H1 (cell line): ENCODE measurements around the gene KRT32. TPM values are rescaled to one million over a fixed set of nuclear protein-coding genes. Genes with fewer than 3 reads are reported as not detected.

Experiments
- CTCF ChIA-PET: fragments of 300-600 bp; sonication (Branson Sonifier 250); formaldehyde crosslinking; loops from one replicate; lab custom pipeline; 2021; ENCODE audit not compliant: partially characterized antibody; lab: Charles Lee
- POLR2A ChIA-PET: fragments of 300-600 bp; sonication (Branson Sonifier 250); formaldehyde crosslinking; loops from one replicate; lab custom pipeline; 2021; ENCODE audit warnings: inconsistent platforms; ENCODE audit not compliant: partially characterized antibody; lab: Charles Lee
- DNase-seq, 2 experiments: peaks; one replicate each; pipeline versions ENCODE4 v3.0.0 to v3.0.0-alpha.2; 2010 to 2022; ENCODE audit warnings: low spot score in 2 of 2, low read depth in 1 of 2, mixed read lengths in 1 of 2
- FAIRE-seq: peaks from 2 replicates; lab custom pipeline; 2011; peaks lifted over from hg19 to GRCh38; lab: Jason Lieb, UNC
- H2AFZ ChIP-seq: 2 replicates; pipeline ENCODE4 v1.8.1; 2012; ENCODE audit warnings: low read length, inconsistent platforms
- H2AK5ac ChIP-seq: 2 replicates; pipeline ENCODE4 v1.6.1; 2013; ENCODE audit warnings: low read depth, low read length
- H2BK120ac ChIP-seq: replicated peaks from 2 replicates; pipeline ENCODE3; 2013; ENCODE audit warnings: low read depth, low read length, inconsistent platforms
- H2BK12ac ChIP-seq: 2 replicates; pipeline ENCODE4 v1.6.1; 2013; ENCODE audit warnings: low read depth, low read length
- H2BK15ac ChIP-seq: 2 replicates; pipeline ENCODE4 v1.6.1; 2013; ENCODE audit warnings: low read length
- H2BK20ac ChIP-seq: 2 replicates; pipeline ENCODE4 v1.6.1; 2013; ENCODE audit warnings: low read length
- H2BK5ac ChIP-seq: 2 replicates; pipeline ENCODE4 v1.6.1; 2013; ENCODE audit warnings: low read depth, low read length
- H3K14ac ChIP-seq: 2 replicates; pipeline ENCODE4 v1.6.1; 2013; ENCODE audit warnings: inconsistent platforms; ENCODE audit not compliant: insufficient read length
- H3K18ac ChIP-seq: 2 replicates; pipeline ENCODE4 v1.6.1; 2013; ENCODE audit warnings: low read length; ENCODE audit errors: extremely low read depth
- H3K23ac ChIP-seq: 2 replicates; pipeline ENCODE4 v1.6.1; 2013; ENCODE audit warnings: inconsistent platforms; ENCODE audit not compliant: insufficient read length
- H3K23me2 ChIP-seq: 2 replicates; pipeline ENCODE4 v1.6.1; 2013; ENCODE audit warnings: low read depth, low read length
- H3K27ac ChIP-seq: 2 replicates; pipeline ENCODE4 v1.6.1; 2011; ENCODE audit warnings: low read depth, low read length, inconsistent platforms
- H3K27me3 ChIP-seq, 4 experiments: replicated peaks in 1 of 4; 1 replicate in 1 of 4; 2 replicates in 3 of 4; pipeline versions ENCODE4 v1.6.1 to v1.8.1; 2011 to 2013; ENCODE audit warnings: low read length in 3 of 4, mild to moderate bottlenecking in 3 of 4, inconsistent platforms in 2 of 4, mixed read lengths in 2 of 4, moderate library complexity in 1 of 4; ENCODE audit not compliant: control insufficient read depth in 3 of 4, insufficient read depth in 3 of 4; ENCODE audit errors: extremely low read depth in 1 of 4
- H3K36me3 ChIP-seq, 4 experiments: 2 replicates each; pipeline versions ENCODE4 v1.6.1 to v1.8.1; 2011 to 2013; ENCODE audit warnings: mild to moderate bottlenecking in 4 of 4, low read length in 3 of 4, moderate library complexity in 2 of 4, control low read depth in 1 of 4, inconsistent platforms in 1 of 4; ENCODE audit not compliant: insufficient read depth in 4 of 4, control insufficient read depth in 2 of 4
- H3K4ac ChIP-seq: replicated peaks from 2 replicates; pipeline ENCODE3; 2013; ENCODE audit warnings: low read length, low read depth, mixed read lengths, inconsistent platforms; ENCODE audit not compliant: insufficient read length
- H3K4me1 ChIP-seq, 4 experiments: replicated peaks in 1 of 4; 1 replicate in 1 of 4; 2 replicates in 3 of 4; pipeline versions ENCODE4 v1.6.1 to v1.8.1; 2011 to 2013; ENCODE audit warnings: low read length in 3 of 4, inconsistent platforms in 2 of 4, mixed read lengths in 1 of 4; ENCODE audit not compliant: insufficient read depth in 4 of 4, control insufficient read depth in 3 of 4
- H3K4me2 ChIP-seq, 2 experiments: 2 replicates each; pipeline versions ENCODE4 v1.6.1 to v1.8.1; 2011 to 2013; ENCODE audit warnings: low read depth in 2 of 2, low read length in 2 of 2, control low read depth in 1 of 2, inconsistent platforms in 1 of 2, mild to moderate bottlenecking in 1 of 2; ENCODE audit not compliant: insufficient read depth in 1 of 2
- H3K4me3 ChIP-seq, 4 experiments: fragments of 200-600, 300-600 bp in 1 of 4; sonication (generic), shearing (Covaris generic), sonication (Bioruptor Twin) in 1 of 4; 2 replicates each; pipeline versions ENCODE4 v1.5.1 to v1.8.1; 2011 to 2016; ENCODE audit warnings: low read length in 4 of 4, low read depth in 3 of 4, control low read depth in 2 of 4, inconsistent platforms in 2 of 4, mild to moderate bottlenecking in 2 of 4, mixed read lengths in 1 of 4, moderate library complexity in 1 of 4; ENCODE audit not compliant: insufficient read depth in 2 of 4; ENCODE audit errors: extremely low read depth in 1 of 4
- H3K56ac ChIP-seq: replicated peaks from 2 replicates; pipeline ENCODE3; 2013; ENCODE audit warnings: low read depth, mild to moderate bottlenecking, mixed read lengths, low read length, inconsistent platforms; ENCODE audit not compliant: insufficient read length
- H3K79me1 ChIP-seq: 2 replicates; pipeline ENCODE4 v1.6.1; 2013; ENCODE audit warnings: low read depth, low read length, control low read depth
- H3K79me2 ChIP-seq, 2 experiments: 2 replicates each; pipeline versions ENCODE4 v1.6.1 to v1.8.1; 2012 to 2013; ENCODE audit warnings: low read length in 2 of 2, mild to moderate bottlenecking in 2 of 2, inconsistent platforms in 1 of 2; ENCODE audit not compliant: insufficient read depth in 2 of 2, control insufficient read depth in 1 of 2
- H3K9ac ChIP-seq, 4 experiments: replicated peaks in 1 of 4; 1 replicate in 1 of 4; 2 replicates in 3 of 4; pipeline versions ENCODE4 v1.6.1 to v1.8.1; 2011 to 2013; ENCODE audit warnings: low read depth in 3 of 4, low read length in 3 of 4, control low read depth in 2 of 4, mild to moderate bottlenecking in 2 of 4, moderate library complexity in 2 of 4, inconsistent platforms in 1 of 4; ENCODE audit errors: extremely low read depth in 1 of 4
- H3K9me3 ChIP-seq, 2 experiments: 2 replicates each; pipeline versions ENCODE4 v1.6.1 to v1.8.1; 2012 to 2013; ENCODE audit warnings: mild to moderate bottlenecking in 2 of 2, moderate library complexity in 2 of 2, control low read depth in 1 of 2, inconsistent platforms in 1 of 2, low read depth in 1 of 2, low read length in 1 of 2, mixed read lengths in 1 of 2; ENCODE audit not compliant: insufficient read depth in 2 of 2
- H4K20me1 ChIP-seq, 2 experiments: replicated peaks in 1 of 2; 2 replicates each; pipeline versions ENCODE3 to v1.8.1; 2011 to 2013; ENCODE audit warnings: inconsistent platforms in 2 of 2, low read length in 2 of 2, mild to moderate bottlenecking in 1 of 2; ENCODE audit not compliant: insufficient read depth in 2 of 2, control insufficient read depth in 1 of 2
- H4K5ac ChIP-seq: 2 replicates; pipeline ENCODE4 v1.6.1; 2013; ENCODE audit warnings: low read length, low read depth, mixed read lengths, inconsistent platforms; ENCODE audit not compliant: insufficient read length
- H4K8ac ChIP-seq: 2 replicates; pipeline ENCODE4 v1.8.0; 2013; ENCODE audit warnings: mild to moderate bottlenecking, moderate library complexity, low read length, inconsistent platforms; ENCODE audit not compliant: insufficient read depth; ENCODE audit errors: extremely low read depth
- H4K91ac ChIP-seq: replicated peaks from 2 replicates; pipeline ENCODE3; 2013; ENCODE audit warnings: low read length, mixed read lengths, inconsistent platforms; ENCODE audit not compliant: insufficient read length
- RXRA ChIP-seq: IDR thresholded peaks from 2 replicates; pipeline ENCODE4 v1.6.1; 2011; ENCODE audit warnings: low read depth, mild to moderate bottlenecking, low read length, moderate library complexity; ENCODE audit not compliant: insufficient read depth
- ZNF274 ChIP-seq: IDR thresholded peaks from 2 replicates; pipeline ENCODE4 v1.7.0; 2012; ENCODE audit warnings: low read length, borderline replicate concordance; ENCODE audit errors: extremely low read depth
- WGBS, 2 experiments: shearing (Covaris generic) in 1 of 2; methylation state at CpG; one replicate each; pipeline versions ENCODE4 v1.1.6 to v1.1.7; 2013 to 2015; ENCODE audit warnings: low lambda C conversion rate in 2 of 2, mixed read lengths in 2 of 2, inconsistent platforms in 1 of 2, low coverage in 1 of 2, missing lambda C conversion rate in 1 of 2; ENCODE audit not compliant: insufficient replicate concordance in 2 of 2, insufficient coverage in 1 of 2, insufficient read length in 1 of 2; ENCODE audit errors: extremely low coverage in 1 of 2, missing lambda C conversion rate in 1 of 2; 5-methylcytosine and 5-hydroxymethylcytosine counted together
- polyA plus RNA-seq, 7 experiments: library from polyadenylated mRNA; depleted of rRNA in 3 of 7; stranded (reverse) in 5 of 7; unstranded in 2 of 7; fragments of >200 nt in 5 of 7; fragments of 200-250 nt in 2 of 7; gene quantifications; 1 replicate in 5 of 7; 2 replicates in 1 of 7; 4 replicates in 1 of 7; pipeline versions ENCODE4 v1.2.1 to v1.2.3, GENCODE V29; 2011 to 2013; ENCODE audit warnings: missing spikeins in 2 of 7, mixed read lengths in 2 of 7
- total RNA-seq: library from RNA; stranded (reverse); fragmentation: NEBNext Ultra II Directional; extraction: Animal tissue kit (Norgen Biotek cat#: 25700); gene quantifications from 2 replicates; pipeline ENCODE4 v1.2.1, GENCODE V29; 2021

The KRT32 gene
- total and polyA plus RNA-seq, 2 of the 8 experiments (the other 6 are each of a cell fraction or from before 2014, with no cell fraction given): not detected

DNA sequence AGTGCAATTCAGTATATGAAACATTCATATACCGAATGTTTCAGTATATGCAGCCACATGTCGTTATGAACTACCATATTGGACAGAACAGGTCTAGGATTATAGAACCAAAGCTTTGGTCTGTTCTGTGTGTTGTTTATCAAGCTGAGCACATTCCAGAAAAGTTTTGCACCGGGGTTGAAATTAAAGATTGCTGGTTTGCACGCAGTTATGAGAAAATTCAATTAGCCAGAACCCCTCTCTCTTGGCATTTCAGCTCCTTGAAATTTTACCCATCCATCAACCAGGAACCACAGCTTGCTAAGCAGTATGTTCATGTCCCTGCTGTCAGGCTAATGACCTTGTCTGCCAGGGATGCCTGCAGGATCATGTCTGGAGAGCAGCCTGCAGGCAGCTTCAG lies 9.5 kb downstream of the KRT32 start:
- no peak overlapping the region for H3K18ac ChIP-seq
- FAIRE-seq (no peak), DNase-seq (no peak)
- no peak overlapping the region for H2BK20ac ChIP-seq
- H2BK5ac ChIP-seq: no peak overlapping the region
- H3K23ac ChIP-seq: no peak overlapping the region
- no peaks in the 10 kb centered on the region for H3K27me3 ChIP-seq
- no peak overlapping the region for H2AK5ac ChIP-seq
- ChIA-PET CTCF (interaction anchor here (1.2 to 3.6 kb wide), 8 partner anchors 10 to 596 kb away, joined by 3 to 15 read pairs (median 5); no protein-coding TSS in a partner anchor), POLR2A (no interaction called here)
- no peak overlapping the region for H3K4me2 ChIP-seq
- H3K9me3 ChIP-seq: no peaks in the 10 kb centered on the region
- no peak overlapping the region for H3K27ac ChIP-seq
- no peak overlapping the region for H3K56ac ChIP-seq
- H4K8ac ChIP-seq: no peak overlapping the region
- no peak overlapping the region for H4K91ac ChIP-seq
- H3K4ac ChIP-seq: no peak overlapping the region
- H4K5ac ChIP-seq: no peak overlapping the region
- H3K79me1 ChIP-seq: no peaks in the 10 kb centered on the region
- H3K9ac ChIP-seq: no peak overlapping the region
- no peaks in the 10 kb centered on the region for H4K20me1 ChIP-seq
- no peak overlapping the region for H2BK120ac ChIP-seq
- no peak overlapping the region for H2BK12ac ChIP-seq
- no peak overlapping the region for H3K4me3 ChIP-seq
- no peaks in the 10 kb centered on the region for H3K4me1 ChIP-seq
- no peak overlapping the region for H3K14ac ChIP-seq
- WGBS, 2 experiments: 84% methylated on average over 4 of the region's 4 CpGs; no CpG with 5 or more reads in 1 of the 2 experiments
- H3K36me3 ChIP-seq: no peaks in the 10 kb centered on the region
- no peaks in the 10 kb centered on the region for H3K23me2 ChIP-seq
- H3K79me2 ChIP-seq: no peaks in the 10 kb centered on the region
- H2AFZ ChIP-seq: no peak overlapping the region
- no peak overlapping the region for H2BK15ac ChIP-seq
- TF ChIP-seq RXRA (no peak), ZNF274 (no peak)
- TF ChIP-seq, all 59 proteins: peak for 0
